Stimulated activated CD4-positive, alpha-beta T cell treated with anti-CD3 and anti-CD28 coated beads, Interleukin-1b, Interleukin-23, amount 100 ng/mL, for 1 hour (primary cell): ENCODE data around the gene CSAG3.
"Not testable (repeated sequence)": the region's sequence is repeated elsewhere in the genome, so short reads cannot be mapped to it uniquely, and the experiment has no call there.

Experiments
- DNase-seq, 2 donors: peaks; one replicate each; pipeline ENCODE4 v3.0.0-alpha.2; 2020; ENCODE audit warnings: low read depth in 2 of 2

CSAG3 gene

DNA sequence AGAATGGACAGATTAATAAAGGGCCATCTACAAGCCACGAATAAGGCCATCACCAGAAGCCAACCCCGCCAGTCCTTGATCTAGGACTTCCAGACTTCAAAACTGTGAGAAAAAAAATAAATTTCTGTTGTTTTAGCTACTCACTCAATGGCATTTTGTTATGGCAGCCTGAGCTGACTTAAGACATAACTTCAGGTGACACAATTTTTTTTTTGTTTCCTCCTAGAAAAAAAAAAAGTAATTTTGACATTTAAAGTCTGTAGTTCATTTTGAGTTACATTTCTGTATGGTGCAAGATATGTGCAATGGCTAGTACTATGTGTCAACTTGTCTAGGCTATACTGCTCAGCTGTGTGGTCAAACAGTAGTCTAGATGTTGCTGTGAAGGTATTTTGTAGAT lies at the start of gene CSAG3:
Gene CSAG3, plus strand, starts transcription at position 301 of the 400 bp plus-strand sequence.
- DNase-seq, result not testable (repeated sequence)

DNA sequence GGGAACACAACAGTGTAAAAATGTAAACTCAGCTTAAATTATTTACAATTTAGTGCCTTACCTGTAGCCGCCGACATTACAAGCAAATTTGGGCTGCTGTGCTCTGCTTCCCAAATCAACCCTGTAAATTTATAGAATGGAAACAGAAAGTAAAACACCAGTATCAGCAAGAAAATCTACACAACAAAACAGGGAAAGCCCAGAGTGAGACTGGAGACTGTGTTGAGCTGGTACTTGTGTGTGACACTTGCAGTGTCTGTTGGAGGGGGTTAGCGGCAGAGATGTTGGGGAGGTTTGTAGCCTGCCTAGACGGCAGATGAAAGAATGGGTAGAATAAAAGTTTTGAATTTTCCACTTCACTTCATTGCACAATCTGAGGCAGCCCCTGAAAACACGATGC lies 45.8 kb upstream of the CSAG3 start:
- not testable (repeated sequence) for DNase-seq

DNA sequence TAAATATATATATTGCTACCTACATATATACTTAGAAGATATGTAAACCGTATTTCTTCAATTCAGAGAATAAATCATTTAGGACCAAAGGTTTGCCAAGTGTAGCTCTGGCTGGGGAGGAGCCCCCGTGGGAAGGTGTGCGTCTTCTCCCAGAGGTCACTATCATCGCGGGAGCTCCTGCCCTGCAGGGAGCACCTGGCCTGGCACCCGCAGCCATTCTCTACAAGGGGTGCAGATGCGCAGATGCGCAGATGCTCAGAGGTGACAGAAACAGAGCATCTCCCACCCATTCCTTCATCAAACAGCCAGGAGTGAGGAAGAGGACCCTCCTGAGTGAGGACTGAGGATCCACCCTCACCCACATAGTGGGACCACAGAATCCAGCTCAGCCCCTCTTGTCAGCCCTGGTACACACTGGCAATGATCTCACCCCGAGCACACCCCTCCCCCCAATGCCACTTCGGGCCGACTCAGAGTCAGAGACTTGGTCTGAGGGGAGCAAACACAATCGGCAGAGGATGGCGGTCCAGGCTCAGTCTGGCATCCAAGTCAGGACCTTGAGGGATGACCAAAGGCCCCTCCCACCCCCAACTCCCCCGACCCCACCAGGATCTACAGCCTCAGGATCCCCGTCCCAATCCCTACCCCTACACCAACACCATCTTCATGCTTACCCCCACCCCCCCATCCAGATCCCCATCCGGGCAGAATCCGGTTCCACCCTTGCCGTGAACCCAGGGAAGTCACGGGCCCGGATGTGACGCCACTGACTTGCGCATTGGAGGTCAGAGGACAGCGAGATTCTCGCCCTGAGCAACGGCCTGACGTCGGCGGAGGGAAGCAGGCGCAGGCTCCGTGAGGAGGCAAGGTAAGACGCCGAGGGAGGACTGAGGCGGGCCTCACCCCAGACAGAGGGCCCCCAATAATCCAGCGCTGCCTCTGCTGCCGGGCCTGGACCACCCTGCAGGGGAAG lies 44.9 kb upstream of the CSAG3 start, which contains the start of gene MAGEA2B:
Gene MAGEA2B, plus strand, starts transcription at position 814 of the 973 bp plus-strand sequence. CDS start 2,479 bp downstream, outside the sequence.
- DNase-seq, result not testable (repeated sequence)

DNA sequence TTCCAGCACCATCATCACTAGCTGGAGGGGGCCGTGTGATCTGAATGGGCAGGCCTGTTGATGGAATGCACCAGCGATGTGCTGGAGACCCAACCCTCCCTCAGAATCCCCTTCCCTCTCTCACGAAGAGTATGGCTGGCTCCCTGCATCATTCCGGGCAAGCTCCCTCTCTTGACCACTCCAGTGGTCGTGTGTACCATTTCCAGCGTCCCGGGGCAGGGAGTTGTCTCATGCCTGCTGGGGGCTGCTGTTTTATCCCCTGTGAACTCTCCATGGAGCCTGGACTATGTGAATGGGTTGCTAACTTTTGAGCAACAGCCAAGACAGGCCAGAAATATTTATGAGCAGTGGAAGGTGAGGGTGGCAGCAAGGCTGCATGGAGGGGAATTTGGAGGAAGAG lies 33.6 kb upstream of the CSAG3 start:
- DNase-seq, result no peak

GRCh38 chrX:152733261-152733975 lies 25.6 kb upstream of the CSAG3 start, which contains the start of the genes CSAG1 and MAGEA12:
TSS of gene CSAG1 (minus strand) at chrX:152733721. CDS start at chrX:152732460, 1,261 bp downstream.
TSS of gene MAGEA12 (plus strand) at chrX:152733757. CDS start at chrX:152736162, 2,405 bp downstream.
- DNase-seq, result no peak

GRCh38 chrX:152734143-152734858 lies 24.7 kb upstream of the CSAG3 start:
- not testable (repeated sequence) for DNase-seq

GRCh38 chrX:152735101-152735500 lies 23.9 kb upstream of the CSAG3 start:
- DNase-seq, result no peak

DNA sequence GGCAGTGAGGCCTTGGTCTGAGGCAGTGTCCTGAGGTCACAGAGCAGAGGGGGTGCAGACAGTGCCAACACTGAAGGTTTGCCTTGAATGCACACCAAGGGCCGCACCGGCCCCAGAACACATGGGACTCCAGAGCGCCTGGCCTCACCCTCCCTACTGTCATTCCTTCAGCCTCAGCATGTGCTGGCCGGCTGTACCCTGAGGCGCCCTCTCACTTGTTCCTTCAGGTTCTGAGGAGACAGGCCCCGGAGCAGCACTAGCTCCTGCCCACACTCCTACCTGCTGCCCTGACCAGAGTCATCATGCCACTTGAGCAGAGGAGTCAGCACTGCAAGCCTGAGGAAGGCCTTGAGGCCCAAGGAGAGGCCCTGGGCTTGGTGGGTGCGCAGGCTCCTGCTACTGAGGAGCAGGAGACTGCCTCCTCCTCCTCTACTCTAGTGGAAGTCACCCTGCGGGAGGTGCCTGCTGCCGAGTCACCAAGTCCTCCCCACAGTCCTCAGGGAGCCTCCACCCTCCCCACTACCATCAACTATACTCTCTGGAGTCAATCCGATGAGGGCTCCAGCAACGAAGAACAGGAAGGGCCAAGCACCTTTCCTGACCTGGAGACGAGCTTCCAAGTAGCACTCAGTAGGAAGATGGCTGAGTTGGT lies 23.0 kb upstream of the CSAG3 start:
- no peak for DNase-seq

DNA sequence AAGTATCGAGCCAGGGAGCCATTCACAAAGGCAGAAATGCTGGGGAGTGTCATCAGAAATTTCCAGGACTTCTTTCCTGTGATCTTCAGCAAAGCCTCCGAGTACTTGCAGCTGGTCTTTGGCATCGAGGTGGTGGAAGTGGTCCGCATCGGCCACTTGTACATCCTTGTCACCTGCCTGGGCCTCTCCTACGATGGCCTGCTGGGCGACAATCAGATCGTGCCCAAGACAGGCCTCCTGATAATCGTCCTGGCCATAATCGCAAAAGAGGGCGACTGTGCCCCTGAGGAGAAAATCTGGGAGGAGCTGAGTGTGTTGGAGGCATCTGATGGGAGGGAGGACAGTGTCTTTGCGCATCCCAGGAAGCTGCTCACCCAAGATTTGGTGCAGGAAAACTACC lies 22.5 kb upstream of the CSAG3 start:
- not testable (repeated sequence) for DNase-seq

DNA sequence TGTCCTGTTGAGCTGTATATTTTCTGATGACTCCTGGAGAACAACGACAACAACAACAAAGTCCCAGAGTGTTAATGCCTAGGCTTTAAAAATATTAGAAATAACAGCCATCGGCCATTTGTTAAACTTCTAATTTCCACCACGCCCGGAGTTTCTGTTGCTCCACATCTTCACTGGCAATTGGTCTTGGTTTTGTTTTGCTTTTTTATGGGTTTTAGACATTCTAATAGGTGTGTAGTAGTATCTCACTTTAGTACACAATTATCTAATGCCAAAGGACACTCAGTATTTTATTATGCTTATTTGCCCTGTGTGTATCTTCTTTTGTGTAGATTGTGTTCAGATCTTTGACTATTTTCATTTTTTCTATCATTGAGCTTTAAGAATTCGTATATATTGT lies 20.5 kb upstream of the CSAG3 start:
- no peak for DNase-seq

- DNase-seq, result not testable (repeated sequence)
Observed at GRCh38 chrX:152753686-152754650, 5.0 kb upstream of the CSAG3 start, which contains the start of gene MAGEA2. TSS of gene MAGEA2 (minus strand) at chrX:152753842. CDS start at chrX:152751363, 2,479 bp downstream.

- DNase-seq, result not testable (repeated sequence)
Observed at GRCh38 chrX:152754871-152755270, 4.1 kb upstream of the CSAG3 start.

- not testable (repeated sequence) for DNase-seq
Observed at GRCh38 chrX:152759544-152759943, 526 bp downstream of the CSAG3 start.

DNA sequence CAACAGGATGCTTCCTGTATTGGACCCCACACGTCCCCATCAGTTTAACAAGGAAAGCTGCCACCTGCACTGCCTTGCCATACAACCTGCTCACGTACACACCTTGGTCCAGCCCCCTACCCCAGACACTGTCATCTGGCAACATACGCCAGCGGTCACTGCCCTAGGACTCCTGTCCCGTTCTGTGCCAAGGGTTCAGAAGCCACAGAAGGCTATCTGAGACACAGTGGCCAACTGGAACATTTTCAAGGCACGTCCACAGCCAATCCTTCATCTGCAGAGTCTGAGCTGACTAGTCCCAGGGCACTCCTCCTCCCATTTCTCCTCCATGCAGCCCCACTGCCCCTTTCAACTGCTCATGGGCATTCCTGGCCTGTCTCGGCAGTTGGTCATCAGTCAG lies 2.6 kb downstream of the CSAG3 start:
- DNase-seq, result not testable (repeated sequence)

GRCh38 chrX:152766562-152766961 lies 7.5 kb downstream of the CSAG3 start:
- DNase-seq, result not testable (repeated sequence)

- DNase-seq, result not testable (repeated sequence)
Observed at GRCh38 chrX:152769549-152770289, 10.7 kb downstream of the CSAG3 start, which contains the start of gene MAGEA6. TSS of gene MAGEA6 (minus strand) at chrX:152769689. CDS start at chrX:152767650, 2,039 bp downstream.

DNA sequence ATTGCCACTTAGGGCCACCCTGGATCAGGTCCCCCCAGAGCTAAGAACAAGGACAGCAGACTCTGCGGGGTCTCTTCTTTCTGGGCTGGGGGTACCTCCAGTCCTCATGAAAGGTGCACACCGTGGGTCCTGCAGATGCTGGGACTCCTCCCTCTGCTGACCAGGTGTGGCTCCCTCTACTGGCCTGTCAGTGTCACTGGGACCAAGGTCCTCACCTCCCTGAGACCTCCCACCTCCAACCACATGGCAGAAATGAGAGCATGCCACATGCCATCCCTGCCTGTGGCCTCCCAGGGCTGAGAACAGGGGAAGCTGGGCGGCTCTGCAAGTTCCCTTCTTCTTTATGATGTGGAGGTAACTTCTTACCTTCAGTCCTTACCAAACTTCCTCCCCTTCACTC lies 28.0 kb downstream of the CSAG3 start:
- DNase-seq, result not testable (repeated sequence)

GRCh38 chrX:152798945-152799344 lies 39.9 kb downstream of the CSAG3 start:
- no peak for DNase-seq

DNA sequence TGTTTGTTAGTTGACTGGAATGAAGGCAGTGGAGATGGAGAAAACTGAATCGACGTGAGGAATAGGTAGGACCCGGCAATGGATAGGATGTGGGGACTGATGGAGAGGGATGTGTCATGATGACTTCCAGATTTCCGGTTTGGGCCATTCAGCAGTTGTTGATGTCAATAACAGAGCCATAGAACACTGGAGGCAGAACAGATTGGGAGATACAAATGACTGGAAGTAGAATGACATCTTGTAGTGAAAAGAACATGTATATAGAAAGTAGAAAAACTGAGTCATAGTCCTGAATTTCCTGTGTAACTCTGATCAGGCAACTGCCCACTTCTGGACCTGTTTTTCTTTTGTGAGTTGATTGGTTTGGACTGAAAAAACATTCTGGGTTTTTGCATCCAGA lies 47.0 kb downstream of the CSAG3 start:
- DNase-seq, result no peak
